ENCODE data around the gene DGLUCY. TPM values are rescaled to one million over a fixed set of nuclear protein-coding genes. Genes with fewer than 3 reads are reported as not detected.
"Not testable (repeated sequence)": the region's sequence is repeated elsewhere in the genome, so short reads cannot be mapped to it uniquely, and the experiment has no call there.

Gene DGLUCY
- total RNA-seq, 4 donors from 2014 or later, result 58.0 to 125 (median 103) TPM

GRCh38 chr14:91153360-91153759 lies 39.5 kb downstream of the DGLUCY start:
- TF ChIP-seq POLR2A (IDR thresholded peaks at IDR 0.05) (no peak), CTCF (IDR thresholded peaks at IDR 0.05) (no peak)
- Histone ChIP-seq H3K27ac (peak overlapping the region in 1 of 3 donors; percentile 34), H3K4me3 (replicated peaks in 1 of 3) (no peak overlapping the region), H3K36me3 (peaks cover 0 to 5% of the 10 kb centered on the region in 2 donors), H3K4me1 (peaks cover 30 to 31% of the 10 kb centered on the region in 2 donors), H3K9me3 (no peaks in the 10 kb centered on the region), H3K27me3 (no peaks in the 10 kb centered on the region)
- no peak for DNase-seq
- intact Hi-C loops (cut with DNase I), result no loop called here
- WGBS, 2 donors, result 85 to 90% methylated on average over 9 of the region's 9 CpGs

DNA sequence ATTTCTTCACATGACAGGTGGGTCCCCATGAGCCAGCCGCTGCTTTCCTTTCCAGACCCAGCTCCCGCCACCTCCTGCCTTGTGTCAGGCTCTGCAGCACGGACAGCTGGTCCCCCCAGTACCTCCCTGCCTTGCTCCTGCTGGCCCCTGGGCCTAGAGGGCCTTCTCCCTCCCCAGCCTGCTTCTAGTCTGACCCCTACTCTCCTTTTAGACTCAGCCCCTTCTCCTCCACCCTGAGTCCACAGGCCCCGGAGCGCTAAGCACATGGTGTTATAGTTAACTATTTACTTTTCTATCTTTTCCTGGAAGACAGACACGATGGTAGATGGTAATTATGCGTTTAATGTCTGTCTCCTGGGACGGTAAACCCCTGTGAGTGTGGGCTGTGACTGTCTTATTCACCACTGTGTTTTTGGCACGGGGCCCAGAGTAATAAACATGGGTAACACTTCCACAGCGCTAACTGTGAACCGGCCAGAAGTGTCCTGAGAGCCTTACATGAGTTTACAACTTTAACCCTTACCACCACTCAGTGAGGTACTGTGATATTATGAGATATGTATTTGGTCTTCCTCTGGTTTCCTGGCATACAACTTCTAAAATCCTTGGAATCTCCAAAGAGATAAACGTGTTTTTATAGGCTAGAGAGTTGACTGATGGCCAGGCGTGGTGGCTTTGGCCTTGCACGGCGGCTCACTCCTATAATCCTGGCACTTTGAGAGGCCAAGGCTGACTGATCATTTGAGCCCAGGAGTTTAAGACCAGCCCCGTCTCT lies 41.2 kb downstream of the DGLUCY start:
- Histone ChIP-seq H3K4me1 (peaks cover 21 to 31% of the 10 kb centered on the region in 2 donors), H3K27me3 (no peaks in the 10 kb centered on the region), H3K9me3 (no peaks in the 10 kb centered on the region), H3K4me3 (replicated peaks in 1 of 3) (no peak overlapping the region), H3K27ac (peak overlapping the region; percentile 45 to 77 (median 66)), H3K36me3 (peaks cover 0 to 5% of the 10 kb centered on the region in 2 donors)
- WGBS, 2 donors, result 30 to 32% methylated on average over 16 of the region's 16 CpGs
- intact Hi-C loops (cut with DNase I), result no loop called here
- DNase-seq, result peak; percentile 76 to 77
- TF ChIP-seq POLR2A (IDR thresholded peaks at IDR 0.05) (no peak), CTCF (IDR thresholded peaks at IDR 0.05) (no peak)

GRCh38 chr14:91155626-91156089 lies 41.8 kb downstream of the DGLUCY start:
- DNase-seq, result no peak
- Histone ChIP-seq H3K27ac (peak overlapping the region in 2 of 3 donors; percentile 45 to 77), H3K9me3 (no peaks in the 10 kb centered on the region), H3K4me3 (replicated peaks in 1 of 3) (no peak overlapping the region), H3K4me1 (peaks cover 19 to 31% of the 10 kb centered on the region in 2 donors), H3K36me3 (peaks cover 0 to 8% of the 10 kb centered on the region in 2 donors), H3K27me3 (no peaks in the 10 kb centered on the region)
- intact Hi-C loops (cut with DNase I), result no loop called here
- no peak for TF ChIP-seq CTCF (IDR thresholded peaks at IDR 0.05)
- no peak for TF ChIP-seq POLR2A (IDR thresholded peaks at IDR 0.05)
- 83% methylated on average over 4 of the region's 4 CpGs for WGBS, 2 donors

DNA sequence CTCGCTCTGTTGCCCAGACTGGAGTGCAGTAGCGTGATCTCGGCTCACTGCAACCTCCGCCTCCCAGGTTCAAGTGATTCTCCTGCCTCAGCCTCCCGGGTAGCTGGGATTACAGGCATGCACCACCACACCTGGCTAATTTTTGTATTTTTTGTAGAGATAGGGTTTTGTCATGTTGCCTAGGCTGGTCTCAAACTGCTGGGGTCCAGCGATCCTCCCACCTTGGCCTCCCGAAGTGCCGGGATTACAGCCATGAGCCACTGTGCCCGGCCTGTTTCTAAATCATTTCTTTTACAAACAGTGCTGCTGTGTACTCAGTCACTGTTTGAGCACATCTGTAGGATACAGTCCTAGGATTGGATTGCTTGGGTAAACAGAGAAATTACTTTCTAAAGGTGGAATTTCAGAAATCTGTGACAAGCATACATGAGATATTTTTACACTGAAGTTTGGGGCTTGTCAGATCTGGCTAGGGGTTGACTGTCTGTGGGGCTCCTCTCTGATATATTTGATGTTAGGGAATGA lies 42.3 kb downstream of the DGLUCY start:
- DNase-seq; H3K9me3 ChIP-seq; intact Hi-C loops (cut with DNase I); H3K4me3 ChIP-seq (replicated peaks in 1 of 3); H3K27me3 ChIP-seq: not testable (repeated sequence)
- 83 to 89% methylated on average over 9 of the region's 9 CpGs for WGBS, 2 donors
- H3K4me1 ChIP-seq, result peaks cover 19 to 31% of the 10 kb centered on the region in 2 donors
- peaks cover under 1 to 12% of the 10 kb centered on the region in 2 donors for H3K36me3 ChIP-seq
- H3K27ac ChIP-seq, result peak overlapping the region in 2 of 3 donors; percentile 4 to 77

GRCh38 chr14:91156877-91157276 lies 43.0 kb downstream of the DGLUCY start:
- intact Hi-C loops (cut with DNase I); H3K9me3 ChIP-seq; DNase-seq; H3K27me3 ChIP-seq; H3K4me3 ChIP-seq (replicated peaks in 1 of 3): not testable (repeated sequence)
- H3K4me1 ChIP-seq, result peaks cover 19 to 31% of the 10 kb centered on the region in 2 donors
- peaks cover 8 to 18% of the 10 kb centered on the region in 2 donors for H3K36me3 ChIP-seq
- peak overlapping the region in 1 of 3 donors; percentile 77 for H3K27ac ChIP-seq
